K562 (cell line): Measurements from ENCODE around the gene RNH1. TPM values are rescaled to one million over a fixed set of nuclear protein-coding genes. Genes with fewer than 3 reads are reported as not detected.

Source experiments
- HNRNPK ChIP-seq: fragments of 200-400 bp; formaldehyde crosslinking; IDR thresholded peaks from one replicate; pipeline ENCODE4 v1.6.1; 2018; ENCODE audit warnings: mild to moderate bottlenecking, low read depth, low read length; ENCODE audit not compliant: poor library complexity, severe bottlenecking
- NR3C1 ChIP-seq: sonication (generic); formaldehyde crosslinking; IDR thresholded peaks from 2 replicates; pipeline ENCODE4 v1.8.1; 2022; ENCODE audit warnings: missing genetic modification reagents
- SUPT5H ChIP-seq: fragments of 450-650 bp; IDR thresholded peaks from 2 replicates; pipeline ENCODE4 v1.6.1; 2016
- ZNF584 ChIP-seq: fragments of 200-800 bp; sonication (Bioruptor generic); IDR thresholded peaks from 2 replicates; pipeline ENCODE4 v1.6.1; 2016; ENCODE audit warnings: low read depth, mild to moderate bottlenecking, missing genetic modification characterization, missing compliant biosample characterization
- polyA plus RNA-seq, 8 experiments: library from polyadenylated mRNA; depleted of rRNA in 4 of 8; stranded (reverse) in 5 of 8; unstranded in 3 of 8; fragments of >200 nt; fragmentation: Nextera tagmentation in 2 of 8; fragmentation: Illumina TruSeq in 1 of 8; extraction: Ambion mirVana in 2 of 8; extraction: Trizol in 1 of 8; gene quantifications; 2 replicates each; pipeline versions ENCODE4 v1.2.1 to v1.2.3, GENCODE V29; 2011 to 2014; ENCODE audit warnings: inconsistent platforms in 1 of 8, missing spikeins in 1 of 8
- total RNA-seq, 7 experiments: library from RNA; depleted of rRNA in 6 of 7; stranded (reverse); fragments of >200 nt in 6 of 7; fragmentation: Illumina TruSeq in 2 of 7; extraction: Trizol in 2 of 7; gene quantifications; 2 replicates each; pipeline versions ENCODE4 v1.2.1 to v1.2.3, GENCODE V29; 2011 to 2021; ENCODE audit warnings: low replicate concordance in 1 of 7
- TF ChIP-seq, protein P1 (sequence below): sonication (generic); formaldehyde crosslinking; IDR thresholded peaks from 2 replicates; pipeline ENCODE4 v1.8.0; 2022; ENCODE audit warnings: mild to moderate bottlenecking, missing genetic modification reagents
- TF ChIP-seq, protein P2 (sequence below): sonication (generic); formaldehyde crosslinking; IDR thresholded peaks from 2 replicates; pipeline ENCODE4 v1.8.1; 2023; ENCODE audit warnings: mild to moderate bottlenecking, missing genetic modification reagents
- TF ChIP-seq, protein P3 (sequence below): fragments of 200-800 bp; sonication (Bioruptor generic); IDR thresholded peaks from 2 replicates; pipeline ENCODE4 v1.6.1; 2017; ENCODE audit warnings: missing genetic modification characterization, missing compliant biosample characterization
- TF ChIP-seq, protein P4 (sequence below): sonication (generic); formaldehyde crosslinking; IDR thresholded peaks from 2 replicates; pipeline ENCODE4 v1.8.1; 2022; ENCODE audit warnings: missing genetic modification reagents
- TF ChIP-seq, protein P5 (sequence below): sonication (generic); formaldehyde crosslinking; IDR thresholded peaks from 2 replicates; pipeline ENCODE4 v1.4.0; 2020; ENCODE audit warnings: mild to moderate bottlenecking, missing genetic modification reagents
- TF ChIP-seq, protein P6 (sequence below), 2 experiments: fragments of 450-650 bp in 1 of 2; sonication (generic) in 1 of 2; formaldehyde crosslinking in 1 of 2; IDR thresholded peaks in 1 of 2; conservative IDR thresholded peaks in 1 of 2; 2 replicates each; pipeline versions ENCODE4 v1.6.1 to v1.8.1; 2016 to 2023; ENCODE audit warnings: mild to moderate bottlenecking in 2 of 2, moderate library complexity in 2 of 2, inconsistent platforms in 1 of 2, missing genetic modification reagents in 1 of 2
- TF ChIP-seq, protein P7 (sequence below): sonication (generic); formaldehyde crosslinking; IDR thresholded peaks from 2 replicates; pipeline ENCODE4 v1.9.0; 2022; ENCODE audit warnings: mild to moderate bottlenecking, missing genetic modification reagents

RNH1 gene
- total and polyA plus RNA-seq, 9 of the 15 experiments (the other 6 are each of a cell fraction or from before 2014, with no cell fraction given): 2.5 to 160 (median 44.3) TPM

DNA sequence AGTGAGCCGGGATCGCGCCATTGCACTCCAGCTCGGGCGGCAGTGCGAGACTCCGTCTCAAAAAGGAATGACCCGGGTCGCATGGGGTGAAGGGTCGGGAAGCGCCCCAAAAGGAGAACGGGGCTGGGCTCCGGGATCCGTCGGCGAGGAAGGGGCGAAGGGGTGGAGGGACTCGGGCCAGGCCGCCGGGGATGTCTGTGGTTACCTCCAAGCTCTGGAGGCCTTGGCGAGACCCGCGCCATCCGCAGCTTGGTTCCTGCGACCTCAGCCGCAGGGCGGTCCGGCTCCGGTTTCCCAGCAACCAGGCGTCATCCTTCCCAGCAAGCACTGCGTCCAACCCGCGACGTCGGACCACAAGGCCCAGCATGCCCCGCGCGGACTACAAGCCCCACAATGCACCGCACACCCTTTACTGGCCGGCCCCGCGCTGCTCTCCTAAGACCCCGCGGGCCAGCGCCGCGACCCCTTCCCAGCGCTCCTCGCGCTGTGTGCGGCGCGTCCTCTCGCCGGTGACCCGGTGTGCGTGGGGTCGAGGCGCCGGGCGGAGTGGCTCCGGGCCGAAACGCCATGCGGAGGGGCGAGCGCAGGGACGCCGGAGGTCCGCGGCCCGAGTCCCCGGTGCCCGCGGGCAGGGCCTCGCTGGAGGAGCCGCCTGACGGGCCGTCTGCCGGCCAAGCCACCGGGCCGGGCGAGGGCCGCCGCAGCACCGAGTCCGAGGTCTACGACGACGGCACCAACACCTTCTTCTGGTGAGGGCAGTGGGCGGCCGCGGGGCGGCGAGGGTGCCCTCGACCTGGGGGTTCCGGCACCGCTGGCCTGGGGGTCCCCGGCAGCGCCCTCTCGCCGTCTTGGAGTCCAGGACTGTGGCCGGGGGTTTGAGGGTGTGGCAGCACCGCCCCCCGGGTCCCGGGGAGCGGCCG, 56.9 kb downstream of the RNH1 start, which contains the start of gene PTDSS2 (continued):
- TF ChIP-seq NR3C1 (CRISPR knock-in tag): 0 out of 2 replicates have a peak, but pooled peaks have one; percentile 67
- TF ChIP-seq, protein P1, sequence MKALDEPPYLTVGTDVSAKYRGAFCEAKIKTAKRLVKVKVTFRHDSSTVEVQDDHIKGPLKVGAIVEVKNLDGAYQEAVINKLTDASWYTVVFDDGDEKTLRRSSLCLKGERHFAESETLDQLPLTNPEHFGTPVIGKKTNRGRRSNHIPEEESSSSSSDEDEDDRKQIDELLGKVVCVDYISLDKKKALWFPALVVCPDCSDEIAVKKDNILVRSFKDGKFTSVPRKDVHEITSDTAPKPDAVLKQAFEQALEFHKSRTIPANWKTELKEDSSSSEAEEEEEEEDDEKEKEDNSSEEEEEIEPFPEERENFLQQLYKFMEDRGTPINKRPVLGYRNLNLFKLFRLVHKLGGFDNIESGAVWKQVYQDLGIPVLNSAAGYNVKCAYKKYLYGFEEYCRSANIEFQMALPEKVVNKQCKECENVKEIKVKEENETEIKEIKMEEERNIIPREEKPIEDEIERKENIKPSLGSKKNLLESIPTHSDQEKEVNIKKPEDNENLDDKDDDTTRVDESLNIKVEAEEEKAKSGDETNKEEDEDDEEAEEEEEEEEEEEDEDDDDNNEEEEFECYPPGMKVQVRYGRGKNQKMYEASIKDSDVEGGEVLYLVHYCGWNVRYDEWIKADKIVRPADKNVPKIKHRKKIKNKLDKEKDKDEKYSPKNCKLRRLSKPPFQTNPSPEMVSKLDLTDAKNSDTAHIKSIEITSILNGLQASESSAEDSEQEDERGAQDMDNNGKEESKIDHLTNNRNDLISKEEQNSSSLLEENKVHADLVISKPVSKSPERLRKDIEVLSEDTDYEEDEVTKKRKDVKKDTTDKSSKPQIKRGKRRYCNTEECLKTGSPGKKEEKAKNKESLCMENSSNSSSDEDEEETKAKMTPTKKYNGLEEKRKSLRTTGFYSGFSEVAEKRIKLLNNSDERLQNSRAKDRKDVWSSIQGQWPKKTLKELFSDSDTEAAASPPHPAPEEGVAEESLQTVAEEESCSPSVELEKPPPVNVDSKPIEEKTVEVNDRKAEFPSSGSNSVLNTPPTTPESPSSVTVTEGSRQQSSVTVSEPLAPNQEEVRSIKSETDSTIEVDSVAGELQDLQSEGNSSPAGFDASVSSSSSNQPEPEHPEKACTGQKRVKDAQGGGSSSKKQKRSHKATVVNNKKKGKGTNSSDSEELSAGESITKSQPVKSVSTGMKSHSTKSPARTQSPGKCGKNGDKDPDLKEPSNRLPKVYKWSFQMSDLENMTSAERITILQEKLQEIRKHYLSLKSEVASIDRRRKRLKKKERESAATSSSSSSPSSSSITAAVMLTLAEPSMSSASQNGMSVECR (CRISPR knock-in tag): peak; percentile 84
- TF ChIP-seq HNRNPK: no peak
- TF ChIP-seq, protein P2, sequence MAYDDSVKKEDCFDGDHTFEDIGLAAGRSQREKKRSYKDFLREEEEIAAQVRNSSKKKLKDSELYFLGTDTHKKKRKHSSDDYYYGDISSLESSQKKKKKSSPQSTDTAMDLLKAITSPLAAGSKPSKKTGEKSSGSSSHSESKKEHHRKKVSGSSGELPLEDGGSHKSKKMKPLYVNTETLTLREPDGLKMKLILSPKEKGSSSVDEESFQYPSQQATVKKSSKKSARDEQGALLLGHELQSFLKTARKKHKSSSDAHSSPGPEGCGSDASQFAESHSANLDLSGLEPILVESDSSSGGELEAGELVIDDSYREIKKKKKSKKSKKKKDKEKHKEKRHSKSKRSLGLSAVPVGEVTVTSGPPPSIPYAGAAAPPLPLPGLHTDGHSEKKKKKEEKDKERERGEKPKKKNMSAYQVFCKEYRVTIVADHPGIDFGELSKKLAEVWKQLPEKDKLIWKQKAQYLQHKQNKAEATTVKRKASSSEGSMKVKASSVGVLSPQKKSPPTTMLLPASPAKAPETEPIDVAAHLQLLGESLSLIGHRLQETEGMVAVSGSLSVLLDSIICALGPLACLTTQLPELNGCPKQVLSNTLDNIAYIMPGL (CRISPR knock-in tag): peak; percentile 20; the same call in 1 of the 2 replicates
- peak; percentile 73 for TF ChIP-seq SUPT5H
- TF ChIP-seq, protein P3, sequence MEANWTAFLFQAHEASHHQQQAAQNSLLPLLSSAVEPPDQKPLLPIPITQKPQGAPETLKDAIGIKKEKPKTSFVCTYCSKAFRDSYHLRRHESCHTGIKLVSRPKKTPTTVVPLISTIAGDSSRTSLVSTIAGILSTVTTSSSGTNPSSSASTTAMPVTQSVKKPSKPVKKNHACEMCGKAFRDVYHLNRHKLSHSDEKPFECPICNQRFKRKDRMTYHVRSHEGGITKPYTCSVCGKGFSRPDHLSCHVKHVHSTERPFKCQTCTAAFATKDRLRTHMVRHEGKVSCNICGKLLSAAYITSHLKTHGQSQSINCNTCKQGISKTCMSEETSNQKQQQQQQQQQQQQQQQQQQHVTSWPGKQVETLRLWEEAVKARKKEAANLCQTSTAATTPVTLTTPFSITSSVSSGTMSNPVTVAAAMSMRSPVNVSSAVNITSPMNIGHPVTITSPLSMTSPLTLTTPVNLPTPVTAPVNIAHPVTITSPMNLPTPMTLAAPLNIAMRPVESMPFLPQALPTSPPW (CRISPR knock-in tag): peak; percentile 40
- TF ChIP-seq, protein P4, sequence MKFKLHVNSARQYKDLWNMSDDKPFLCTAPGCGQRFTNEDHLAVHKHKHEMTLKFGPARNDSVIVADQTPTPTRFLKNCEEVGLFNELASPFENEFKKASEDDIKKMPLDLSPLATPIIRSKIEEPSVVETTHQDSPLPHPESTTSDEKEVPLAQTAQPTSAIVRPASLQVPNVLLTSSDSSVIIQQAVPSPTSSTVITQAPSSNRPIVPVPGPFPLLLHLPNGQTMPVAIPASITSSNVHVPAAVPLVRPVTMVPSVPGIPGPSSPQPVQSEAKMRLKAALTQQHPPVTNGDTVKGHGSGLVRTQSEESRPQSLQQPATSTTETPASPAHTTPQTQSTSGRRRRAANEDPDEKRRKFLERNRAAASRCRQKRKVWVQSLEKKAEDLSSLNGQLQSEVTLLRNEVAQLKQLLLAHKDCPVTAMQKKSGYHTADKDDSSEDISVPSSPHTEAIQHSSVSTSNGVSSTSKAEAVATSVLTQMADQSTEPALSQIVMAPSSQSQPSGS (CRISPR knock-in tag): peak; percentile 58; the same call in 1 of the 2 replicates
- TF ChIP-seq ZNF584 (CRISPR knock-in tag): peak; percentile 61; the same call in 1 of the 2 replicates
- TF ChIP-seq, protein P5, sequence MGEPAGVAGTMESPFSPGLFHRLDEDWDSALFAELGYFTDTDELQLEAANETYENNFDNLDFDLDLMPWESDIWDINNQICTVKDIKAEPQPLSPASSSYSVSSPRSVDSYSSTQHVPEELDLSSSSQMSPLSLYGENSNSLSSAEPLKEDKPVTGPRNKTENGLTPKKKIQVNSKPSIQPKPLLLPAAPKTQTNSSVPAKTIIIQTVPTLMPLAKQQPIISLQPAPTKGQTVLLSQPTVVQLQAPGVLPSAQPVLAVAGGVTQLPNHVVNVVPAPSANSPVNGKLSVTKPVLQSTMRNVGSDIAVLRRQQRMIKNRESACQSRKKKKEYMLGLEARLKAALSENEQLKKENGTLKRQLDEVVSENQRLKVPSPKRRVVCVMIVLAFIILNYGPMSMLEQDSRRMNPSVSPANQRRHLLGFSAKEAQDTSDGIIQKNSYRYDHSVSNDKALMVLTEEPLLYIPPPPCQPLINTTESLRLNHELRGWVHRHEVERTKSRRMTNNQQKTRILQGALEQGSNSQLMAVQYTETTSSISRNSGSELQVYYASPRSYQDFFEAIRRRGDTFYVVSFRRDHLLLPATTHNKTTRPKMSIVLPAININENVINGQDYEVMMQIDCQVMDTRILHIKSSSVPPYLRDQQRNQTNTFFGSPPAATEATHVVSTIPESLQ (CRISPR knock-in tag): 0 out of 2 replicates have a peak, but pooled peaks have one; percentile 29
- TF ChIP-seq, protein P6, sequence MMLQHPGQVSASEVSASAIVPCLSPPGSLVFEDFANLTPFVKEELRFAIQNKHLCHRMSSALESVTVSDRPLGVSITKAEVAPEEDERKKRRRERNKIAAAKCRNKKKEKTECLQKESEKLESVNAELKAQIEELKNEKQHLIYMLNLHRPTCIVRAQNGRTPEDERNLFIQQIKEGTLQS (IDR thresholded peaks at IDR 0.05): no peak
- TF ChIP-seq, protein P6 (CRISPR knock-in tag; conservative IDR thresholded peaks at IDR 0.05): no peak
- TF ChIP-seq, protein P7, sequence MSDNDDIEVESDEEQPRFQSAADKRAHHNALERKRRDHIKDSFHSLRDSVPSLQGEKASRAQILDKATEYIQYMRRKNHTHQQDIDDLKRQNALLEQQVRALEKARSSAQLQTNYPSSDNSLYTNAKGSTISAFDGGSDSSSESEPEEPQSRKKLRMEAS (CRISPR knock-in tag): peak; percentile 56
